ENCODE results near the gene ASXL2.

- TF ChIP-seq GATA2 (IDR thresholded peaks at IDR 0.05; ENCODE audit: low read depth, low read length), result no peak
- TF ChIP-seq GATA3 (IDR thresholded peaks at IDR 0.05; ENCODE audit: low read depth, low read length), result no peak
Observed at GRCh38 chr2:25738383-25739343, 139.6 kb downstream of the ASXL2 start.

Measured in SH-SY5Y (cell line).